Neuronal stem cell (in vitro differentiated cells): Measurements from ENCODE around the gene SAMD11.

ENCODE experiments used
- DNase-seq: peaks from one replicate; pipeline ENCODE4 v3.0.0-alpha.2; 2013; ENCODE audit warnings: low spot score
- H2AFZ ChIP-seq: one replicate; pipeline ENCODE4 v1.6.1; 2013; ENCODE audit warnings: mild to moderate bottlenecking, low read length, inconsistent platforms
- H2AK5ac ChIP-seq: 2 replicates; pipeline ENCODE4 v1.6.1; 2013; ENCODE audit warnings: low read depth, mild to moderate bottlenecking, inconsistent platforms, low read length, moderate library complexity, mixed read lengths
- H2BK120ac ChIP-seq: 2 replicates; pipeline ENCODE4 v1.6.1; 2013; ENCODE audit warnings: low read depth, mild to moderate bottlenecking, inconsistent platforms, low read length, moderate library complexity, mixed read lengths
- H2BK12ac ChIP-seq: one replicate; pipeline ENCODE4 v1.6.1; 2013; ENCODE audit warnings: low read length, inconsistent platforms
- H2BK15ac ChIP-seq: 2 replicates; pipeline ENCODE4 v1.6.1; 2013; ENCODE audit warnings: mild to moderate bottlenecking, low read length, inconsistent platforms, mixed read lengths
- H2BK5ac ChIP-seq: one replicate; pipeline ENCODE4 v1.6.1; 2013; ENCODE audit warnings: inconsistent platforms, mild to moderate bottlenecking, low read length, moderate library complexity
- H3K14ac ChIP-seq: one replicate; pipeline ENCODE4 v1.6.1; 2013; ENCODE audit warnings: low read length, inconsistent platforms
- H3K18ac ChIP-seq: 2 replicates; pipeline ENCODE4 v1.6.1; 2013; ENCODE audit warnings: low read length, inconsistent platforms
- H3K23ac ChIP-seq: 2 replicates; pipeline ENCODE4 v1.6.1; 2013; ENCODE audit warnings: low read depth, mild to moderate bottlenecking, mixed read lengths, low read length, inconsistent platforms; ENCODE audit not compliant: poor library complexity
- H3K27ac ChIP-seq: replicated peaks from 3 replicates; pipeline ENCODE4 v1.5.1; 2013; ENCODE audit warnings: low read length, inconsistent platforms
- H3K27me3 ChIP-seq, 3 experiments: 2 replicates each; pipeline ENCODE4 v1.6.1; 2013; ENCODE audit warnings: low read length in 3 of 3, mild to moderate bottlenecking in 2 of 3, inconsistent platforms in 1 of 3, low read depth in 1 of 3, mixed read lengths in 1 of 3, moderate library complexity in 1 of 3; ENCODE audit not compliant: control insufficient read depth in 3 of 3, insufficient read depth in 3 of 3
- H3K36me3 ChIP-seq, 2 donors: replicated peaks in 1 of 2; 2 replicates each; pipeline ENCODE4 v1.6.1; 2013; ENCODE audit warnings: low read length in 2 of 2; ENCODE audit not compliant: control insufficient read depth in 2 of 2, insufficient read depth in 2 of 2
- H3K4ac ChIP-seq: 2 replicates; pipeline ENCODE4 v1.6.1; 2013; ENCODE audit warnings: inconsistent platforms, mild to moderate bottlenecking, low read length, moderate library complexity
- H3K4me1 ChIP-seq, 2 donors: 1 replicate in 1 of 2; 2 replicates in 1 of 2; pipeline ENCODE4 v1.6.1; 2013; ENCODE audit warnings: low read length in 2 of 2, low read depth in 1 of 2; ENCODE audit not compliant: control insufficient read depth in 2 of 2, insufficient read depth in 1 of 2
- H3K4me2 ChIP-seq: one replicate; pipeline ENCODE4 v1.6.1; 2013; ENCODE audit warnings: mild to moderate bottlenecking, low read length, inconsistent platforms; ENCODE audit not compliant: insufficient read depth, poor library complexity, severe bottlenecking
- H3K4me3 ChIP-seq, 2 donors: 2 replicates each; pipeline ENCODE4 v1.5.1; 2013; ENCODE audit warnings: low read length in 2 of 2, mild to moderate bottlenecking in 2 of 2, inconsistent platforms in 1 of 2, moderate library complexity in 1 of 2
- H3K79me1 ChIP-seq: one replicate; pipeline ENCODE4 v1.6.1; 2013; ENCODE audit warnings: low read depth, mild to moderate bottlenecking, inconsistent platforms, low read length, moderate library complexity
- H3K9ac ChIP-seq: one replicate; pipeline ENCODE4 v1.6.1; 2013; ENCODE audit warnings: mild to moderate bottlenecking, low read depth, low read length, inconsistent platforms; ENCODE audit not compliant: poor library complexity
- H3K9me3 ChIP-seq, 2 donors: replicated peaks in 1 of 2; 2 replicates each; pipeline versions ENCODE3 to v1.6.1; 2013; ENCODE audit warnings: low read length in 2 of 2, mild to moderate bottlenecking in 2 of 2, inconsistent platforms in 1 of 2, low read depth in 1 of 2, mixed read lengths in 1 of 2, moderate library complexity in 1 of 2; ENCODE audit not compliant: control insufficient read depth in 2 of 2, insufficient read depth in 1 of 2
- H4K8ac ChIP-seq: one replicate; pipeline ENCODE4 v1.6.1; 2013; ENCODE audit warnings: low read depth, mild to moderate bottlenecking, inconsistent platforms, low read length, moderate library complexity
- H4K91ac ChIP-seq: one replicate; pipeline ENCODE4 v1.6.1; 2013; ENCODE audit warnings: low read length, low read depth, mild to moderate bottlenecking, inconsistent platforms; ENCODE audit not compliant: poor library complexity
- WGBS, 2 donors: extraction: QIAGEN DNeasy Blood & Tissue Kit; methylation state at CpG; one replicate each; pipeline ENCODE4 v1.1.7; 2013; ENCODE audit warnings: missing lambda C conversion rate in 2 of 2, mixed read lengths in 1 of 2; ENCODE audit not compliant: insufficient read length in 2 of 2, insufficient replicate concordance in 1 of 2; ENCODE audit errors: extremely low coverage in 2 of 2; 5-methylcytosine and 5-hydroxymethylcytosine counted together

Gene SAMD11

GRCh38 chr1:953524-954320 is 30.0 kb downstream of the SAMD11 start:
- Histone ChIP-seq H3K27ac (no peak overlapping the region), H3K4me1 (no peaks in the 10 kb centered on the region), H3K36me3 (peaks cover 59 to 86% of the 10 kb centered on the region in 2 donors), H2BK12ac (no peak overlapping the region), H3K79me1 (peaks cover 8% of the 10 kb centered on the region), H2BK5ac (no peak overlapping the region), H3K18ac (no peak overlapping the region), H3K14ac (no peak overlapping the region), H2AK5ac (no peak overlapping the region), H3K27me3 (no peaks in the 10 kb centered on the region), H2BK15ac (no peak overlapping the region), H3K4me3 (peak overlapping the region in 1 of 2 donors; percentile 11), H2BK120ac (no peak overlapping the region), H2AFZ (no peak overlapping the region), H3K9me3 (peaks cover 0 to 2% of the 10 kb centered on the region in 2 donors), H3K23ac (no peak overlapping the region), H3K4ac (no peak overlapping the region), H3K4me2 (peak overlapping the region; percentile 2), H3K9ac (no peak overlapping the region), H4K8ac (peak overlapping the region; percentile 65), H4K91ac (no peak overlapping the region)
- no peak for DNase-seq
- no CpG with 5 or more reads among the region's 32 CpGs for WGBS, 2 donors

- Histone ChIP-seq H2BK5ac (no peak overlapping the region), H3K4me3 (no peak overlapping the region), H3K9ac (no peak overlapping the region), H3K79me1 (peaks cover 10% of the 10 kb centered on the region), H3K27ac (no peak overlapping the region), H3K36me3 (peaks cover 47 to 74% of the 10 kb centered on the region in 2 donors), H2AFZ (no peak overlapping the region), H2AK5ac (no peak overlapping the region), H3K4me2 (no peak overlapping the region), H3K27me3 (peaks cover 0 to 7% (median 4%) of the 10 kb centered on the region in 3 experiments), H3K14ac (no peak overlapping the region), H3K4ac (no peak overlapping the region), H3K4me1 (no peaks in the 10 kb centered on the region), H3K9me3 (peaks cover 0 to 2% of the 10 kb centered on the region in 2 donors), H2BK15ac (no peak overlapping the region), H2BK120ac (no peak overlapping the region), H3K18ac (no peak overlapping the region), H2BK12ac (no peak overlapping the region), H4K91ac (no peak overlapping the region), H3K23ac (peak overlapping the region; percentile 55), H4K8ac (no peak overlapping the region)
- DNase-seq, result no peak
- WGBS, 2 donors, result no CpG with 5 or more reads among the region's 13 CpGs
These were observed 31.2 kb downstream of the SAMD11 start for GRCh38 chr1:954927-955326.

- peaks cover 41 to 68% of the 10 kb centered on the region in 2 donors for H3K36me3 ChIP-seq
- no CpG with 5 or more reads among the region's 6 CpGs for WGBS, 2 donors
These were observed 31.8 kb downstream of the SAMD11 start for GRCh38 chr1:955474-955873.

GRCh38 chr1:956636-957035 is 32.9 kb downstream of the SAMD11 start:
- Histone ChIP-seq H3K4me1 (peaks cover 0 to 5% of the 10 kb centered on the region in 2 donors), H2BK120ac (no peak overlapping the region), H3K14ac (no peak overlapping the region), H3K27ac (no peak overlapping the region), H2BK5ac (no peak overlapping the region), H2BK15ac (no peak overlapping the region), H4K91ac (no peak overlapping the region), H3K9ac (no peak overlapping the region), H3K79me1 (peaks cover 12% of the 10 kb centered on the region), H3K18ac (no peak overlapping the region), H3K4ac (no peak overlapping the region), H3K27me3 (peaks cover 0 to 19% (median 4%) of the 10 kb centered on the region in 3 experiments), H3K36me3 (peaks cover 34 to 59% of the 10 kb centered on the region in 2 donors), H3K9me3 (no peaks in the 10 kb centered on the region), H2BK12ac (no peak overlapping the region), H3K4me2 (no peak overlapping the region), H3K4me3 (no peak overlapping the region), H4K8ac (no peak overlapping the region), H3K23ac (no peak overlapping the region), H2AK5ac (no peak overlapping the region), H2AFZ (no peak overlapping the region)
- WGBS, 2 donors, result no CpG with 5 or more reads among the region's 11 CpGs
- DNase-seq, result no peak

More at GRCh38 chr1:955474-955873, 31.8 kb downstream of the SAMD11 start:
- Histone ChIP-seq H2BK120ac (no peak overlapping the region), H2AK5ac (no peak overlapping the region), H4K91ac (no peak overlapping the region), H3K4me2 (no peak overlapping the region), H3K27ac (no peak overlapping the region), H2BK5ac (no peak overlapping the region), H3K18ac (no peak overlapping the region), H2AFZ (no peak overlapping the region), H3K14ac (no peak overlapping the region), H3K27me3 (peaks cover 0 to 11% (median 4%) of the 10 kb centered on the region in 3 experiments), H3K4me1 (no peaks in the 10 kb centered on the region), H3K79me1 (peaks cover 10% of the 10 kb centered on the region), H4K8ac (no peak overlapping the region), H3K4ac (no peak overlapping the region), H2BK15ac (no peak overlapping the region), H2BK12ac (no peak overlapping the region), H3K9ac (no peak overlapping the region), H3K4me3 (no peak overlapping the region), H3K9me3 (no peaks in the 10 kb centered on the region), H3K23ac (peak overlapping the region; percentile 55)
- no peak for DNase-seq
